NCI-H128 (cell line): Measurements from ENCODE around the gene PRPF19.

ENCODE experiments used
- DNase-seq: peaks from one replicate; lab custom pipeline; 2025; ENCODE audit not compliant: unreplicated experiment; lab: John Stamatoyannopoulos, UW

Gene PRPF19

GRCh38 chr11:60876168-60876485, 30.3 kb downstream of the PRPF19 start:
- DNase-seq: no peak

DNA sequence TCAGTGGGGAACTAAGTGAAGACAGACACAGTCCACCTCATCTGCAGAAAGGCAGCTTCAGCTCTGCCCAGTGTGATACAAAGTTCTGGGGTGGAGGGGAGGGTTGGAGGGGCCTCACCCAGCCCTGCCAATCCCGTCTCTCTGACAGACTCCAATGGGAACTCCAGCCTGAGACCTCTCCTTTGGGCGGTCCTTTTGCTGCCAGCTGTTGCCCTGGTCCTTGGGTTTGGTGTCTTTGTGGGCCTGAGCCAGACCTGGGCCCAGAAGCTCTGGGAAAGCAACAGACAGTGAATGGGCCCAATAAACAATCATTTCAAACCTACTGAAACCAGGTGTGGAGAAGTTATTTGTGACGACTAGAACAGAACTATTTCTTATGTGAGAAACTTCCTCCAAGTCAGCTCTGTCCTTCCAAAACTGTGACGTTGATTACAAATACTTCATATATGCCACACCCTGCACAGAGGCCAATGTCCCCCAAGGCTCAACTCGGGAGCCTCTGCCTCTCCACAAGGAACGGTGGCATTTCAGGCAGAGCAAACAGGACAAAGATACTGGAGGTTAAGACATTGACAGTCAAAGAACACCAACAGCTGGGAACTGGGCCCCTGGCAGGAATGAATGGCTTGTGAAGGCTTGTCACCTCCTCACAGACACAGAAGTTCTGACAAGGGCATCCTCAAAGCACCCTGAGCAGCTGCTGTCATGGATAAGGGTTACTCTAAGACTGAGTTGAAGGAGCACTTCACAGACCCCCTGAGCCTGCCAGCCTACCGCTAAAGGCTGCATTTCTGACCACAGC, 30.8 kb downstream of the PRPF19 start:
- DNase-seq: no peak

DNA sequence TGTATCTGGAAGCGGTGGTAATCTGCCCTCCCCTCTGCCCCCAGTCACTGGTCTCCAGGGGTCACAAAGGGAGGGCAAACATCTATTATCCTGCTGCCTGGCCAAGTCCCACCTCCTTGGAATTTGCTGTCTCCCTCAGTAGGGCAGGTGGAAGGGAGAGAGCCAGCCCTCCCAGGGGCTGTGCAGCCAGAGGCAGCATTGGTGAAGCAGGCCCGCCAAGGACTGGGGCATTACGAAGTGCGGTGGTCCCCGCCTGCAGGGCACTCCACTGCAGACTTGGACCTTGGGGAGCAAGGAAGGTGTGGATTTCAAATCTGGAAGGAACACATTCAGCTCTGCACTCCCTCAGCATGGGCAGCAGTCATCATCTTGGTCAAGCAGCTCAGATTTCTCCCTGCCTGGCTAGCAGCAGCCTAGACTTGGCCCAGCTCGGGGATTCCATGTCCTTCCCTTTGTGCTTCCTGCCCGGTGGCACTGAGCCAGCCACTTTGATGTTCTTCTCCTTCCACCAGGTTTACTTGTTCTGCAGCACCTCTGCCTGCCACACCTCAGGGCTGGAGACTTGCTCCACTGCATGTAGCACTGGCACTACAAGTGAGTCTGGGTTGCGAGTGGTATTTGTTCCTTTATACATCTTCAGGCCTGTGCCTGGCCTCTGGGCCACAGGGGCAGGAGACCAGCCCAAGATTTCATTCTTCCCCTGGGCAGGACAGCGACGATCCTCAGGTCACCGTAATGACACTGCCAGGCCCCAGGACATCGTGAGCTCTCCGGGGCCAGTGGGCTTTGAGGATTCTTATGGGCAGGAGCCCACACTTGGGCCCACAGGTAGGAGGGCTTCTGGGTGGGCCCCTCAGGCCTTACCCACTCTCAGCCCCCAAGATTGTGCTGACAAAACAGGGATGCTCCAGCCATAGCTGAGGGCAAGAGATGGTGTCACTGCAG, 31.7 kb downstream of the PRPF19 start:
- no peak for DNase-seq

- no peak for DNase-seq
Measured at GRCh38 chr11:60873533-60873932, 32.9 kb downstream of the PRPF19 start.

GRCh38 chr11:60872961-60873524, 33.3 kb downstream of the PRPF19 start:
- DNase-seq: no peak

GRCh38 chr11:60872124-60872960, 34.0 kb downstream of the PRPF19 start:
- DNase-seq: no peak

- no peak for DNase-seq
Measured at GRCh38 chr11:60871378-60872061, 34.9 kb downstream of the PRPF19 start.

- no peak for DNase-seq
Measured at GRCh38 chr11:60870733-60871377, 35.5 kb downstream of the PRPF19 start.

DNA sequence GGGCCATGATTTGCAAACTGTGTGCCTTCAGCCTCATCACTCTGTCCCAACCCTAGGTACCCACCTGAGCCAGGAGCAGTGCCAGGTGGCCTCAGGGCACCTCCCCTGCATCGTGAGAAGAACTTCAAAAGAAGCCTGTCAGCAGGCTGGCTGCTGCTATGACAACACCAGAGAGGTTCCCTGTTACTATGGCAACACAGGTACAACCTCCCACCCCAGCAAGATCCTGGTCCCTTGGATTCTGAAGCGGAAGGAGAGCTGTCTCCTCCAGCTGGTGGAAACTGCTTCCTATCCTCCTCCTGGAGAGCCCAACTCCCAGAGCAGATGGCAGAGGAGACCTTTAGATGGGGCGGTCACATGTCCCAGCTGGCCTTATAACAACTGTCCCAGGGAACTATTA, 36.1 kb downstream of the PRPF19 start:
- no peak for DNase-seq

DNA sequence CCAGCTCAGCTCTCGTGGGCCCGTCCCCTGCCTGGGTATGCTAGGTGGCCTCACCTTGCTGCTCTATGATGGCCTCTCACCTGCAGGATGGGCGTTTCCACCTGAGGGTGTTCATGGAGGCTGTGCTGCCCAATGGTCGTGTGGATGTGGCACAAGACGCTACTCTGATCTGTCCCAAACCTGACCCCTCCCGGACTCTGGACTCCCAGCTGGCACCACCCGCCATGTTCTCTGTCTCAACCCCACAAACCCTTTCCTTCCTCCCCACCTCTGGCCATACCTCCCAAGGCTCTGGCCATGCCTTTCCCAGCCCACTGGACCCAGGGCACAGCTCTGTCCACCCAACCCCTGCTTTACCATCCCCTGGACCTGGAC, 36.9 kb downstream of the PRPF19 start:
- no peak for DNase-seq

DNA sequence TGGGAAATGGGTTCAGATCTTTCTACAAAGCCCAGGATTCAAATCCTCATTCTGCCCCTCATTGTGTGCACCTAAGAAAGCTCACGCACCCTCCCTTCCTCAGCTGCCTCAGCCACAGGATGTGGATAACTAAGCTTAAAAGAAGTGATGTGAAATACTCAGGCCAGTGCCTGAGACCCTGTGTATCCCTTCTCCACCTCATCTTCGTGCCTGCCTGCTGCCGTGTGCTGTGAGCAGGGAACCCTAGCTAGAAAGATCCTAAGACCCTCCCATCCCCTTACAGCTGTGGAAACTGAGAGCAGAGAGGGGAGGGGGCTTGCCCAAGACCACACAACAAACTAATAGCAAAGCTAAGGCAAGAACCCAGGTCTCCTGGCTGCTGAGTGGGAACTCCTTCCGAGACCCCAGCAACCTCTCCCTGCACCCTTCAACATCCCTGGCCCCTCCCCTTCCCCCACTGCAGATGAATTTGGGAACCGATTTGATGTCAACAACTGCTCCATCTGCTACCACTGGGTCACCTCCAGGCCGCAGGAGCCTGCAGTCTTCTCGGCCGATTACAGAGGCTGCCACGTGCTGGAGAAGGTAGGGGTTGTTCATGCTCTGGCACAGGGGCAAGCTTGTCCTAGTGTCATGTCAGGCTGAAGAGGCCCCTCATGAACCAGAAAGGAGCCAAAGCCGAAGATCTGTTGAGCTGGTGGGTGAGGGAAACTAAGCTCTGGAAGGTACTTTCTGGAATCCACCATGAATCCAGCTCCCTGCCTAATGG, 37.5 kb downstream of the PRPF19 start:
- no peak for DNase-seq

- no peak for DNase-seq
Measured at GRCh38 chr11:60867871-60868681, 38.3 kb downstream of the PRPF19 start.

- no peak for DNase-seq
Measured at GRCh38 chr11:60866911-60867870, 39.2 kb downstream of the PRPF19 start, which contains the start of gene ZP1. TSS of gene ZP1 (plus strand) at chr11:60867542. CDS start at chr11:60867562, 20 bp downstream.

- DNase-seq: no peak
Measured at GRCh38 chr11:60864856-60865513, 41.4 kb downstream of the PRPF19 start.

- DNase-seq: no peak
Measured at GRCh38 chr11:60863550-60864521, 42.5 kb downstream of the PRPF19 start.
